ENCODE results near the gene DNASE2B. TPM values are rescaled to one million over a fixed set of nuclear protein-coding genes. Genes with fewer than 3 reads are reported as not detected.

DNASE2B gene
- total and polyA plus RNA-seq, 3 donors from 2014 or later, result 0.25 to 1.3 (median 0.31) TPM

GRCh38 chr1:84433258-84434080 lies 35.2 kb downstream of the DNASE2B start:
- intact Hi-C loops (cut with DNase I; ENCODE audit: low total_unique reads), result no loop called here
- Histone ChIP-seq H3K4me3 (no peak overlapping the region), H3K36me3 (ENCODE audit: low read depth, missing control alignments) (no peaks in the 10 kb centered on the region), H3K27me3 (no peaks in the 10 kb centered on the region), H3K4me1 (peaks cover 17% of the 10 kb centered on the region), H3K27ac (peak overlapping the region in 1 of 2 donors; percentile 36), H3K9me3 (no peaks in the 10 kb centered on the region)
- WGBS, 2 donors, result 19 to 27% methylated on average over 11 of the region's 11 CpGs
- peak; percentile 63 for DNase-seq
- TF ChIP-seq POLR2A (IDR thresholded peaks at IDR 0.05), result no peak
- TF ChIP-seq CTCF (IDR thresholded peaks at IDR 0.05), result peak; percentile 68 to 86 (median 76)

- no peak overlapping the region for H3K4me3 ChIP-seq
- H3K36me3 ChIP-seq (ENCODE audit: low read depth, missing control alignments), result no peaks in the 10 kb centered on the region
- WGBS, 2 donors, result 74 to 79% methylated on average over 5 to 6 of the region's 6 CpGs
These were observed 35.9 kb downstream of the DNASE2B start for GRCh38 chr1:84434081-84434769.

DNA sequence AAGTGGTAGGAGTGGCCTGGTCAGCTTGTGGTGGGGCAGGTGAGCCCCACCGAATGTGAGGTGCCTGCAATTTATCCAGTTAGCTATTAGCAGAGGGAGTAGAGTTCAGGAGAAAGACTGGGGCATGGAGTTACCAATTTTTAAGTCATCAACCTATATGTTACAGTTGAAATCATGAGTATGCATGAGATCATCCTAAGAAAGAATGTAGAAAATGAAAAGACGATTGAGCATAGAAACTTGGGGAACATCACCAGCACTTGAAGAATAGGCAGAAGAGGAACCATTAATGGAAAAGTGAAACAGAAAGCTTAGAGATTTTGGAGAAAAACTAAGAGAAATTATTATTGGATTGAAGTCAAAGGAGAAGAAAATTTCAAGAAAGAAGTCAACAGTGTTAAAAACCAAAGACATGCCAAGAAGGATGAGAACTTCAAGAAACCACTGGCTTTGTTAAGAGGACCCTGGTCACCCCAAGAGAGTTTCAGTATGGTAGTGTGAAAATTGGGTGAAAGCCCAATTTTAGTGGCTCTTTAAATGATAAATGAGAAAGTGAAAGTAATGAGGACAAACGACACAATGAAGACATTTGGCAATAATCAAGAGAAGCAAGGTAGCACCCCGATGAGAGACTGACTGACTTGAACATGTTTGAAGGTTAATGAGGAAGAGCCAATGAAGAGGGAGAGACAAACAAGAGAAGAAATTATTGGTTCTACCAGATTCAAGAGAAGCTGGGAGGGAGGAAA lies 36.7 kb downstream of the DNASE2B start:
- intact Hi-C loops (cut with DNase I; ENCODE audit: low total_unique reads), result no loop called here
- no peaks in the 10 kb centered on the region for H3K9me3 ChIP-seq
- no peaks in the 10 kb centered on the region for H3K27me3 ChIP-seq
- peak overlapping the region in 1 of 2 donors; percentile 22 for H3K27ac ChIP-seq
- H3K4me3 ChIP-seq, result no peak overlapping the region
- 37 to 40% methylated on average over 4 of the region's 4 CpGs for WGBS, 2 donors
- DNase-seq, result no peak
- H3K4me1 ChIP-seq, result peaks cover 17% of the 10 kb centered on the region
- H3K36me3 ChIP-seq (ENCODE audit: low read depth, missing control alignments), result no peaks in the 10 kb centered on the region
- TF ChIP-seq CTCF (IDR thresholded peaks at IDR 0.05), result no peak
- TF ChIP-seq POLR2A (IDR thresholded peaks at IDR 0.05), result no peak

More at GRCh38 chr1:84434081-84434769, 35.9 kb downstream of the DNASE2B start:
- DNase-seq, result no peak
- intact Hi-C loops (cut with DNase I; ENCODE audit: low total_unique reads), result no loop called here
- Histone ChIP-seq H3K4me1 (peaks cover 17% of the 10 kb centered on the region), H3K9me3 (no peaks in the 10 kb centered on the region), H3K27me3 (no peaks in the 10 kb centered on the region), H3K27ac (no peak overlapping the region)
- TF ChIP-seq POLR2A (IDR thresholded peaks at IDR 0.05) (no peak), CTCF (IDR thresholded peaks at IDR 0.05) (no peak)

DNA sequence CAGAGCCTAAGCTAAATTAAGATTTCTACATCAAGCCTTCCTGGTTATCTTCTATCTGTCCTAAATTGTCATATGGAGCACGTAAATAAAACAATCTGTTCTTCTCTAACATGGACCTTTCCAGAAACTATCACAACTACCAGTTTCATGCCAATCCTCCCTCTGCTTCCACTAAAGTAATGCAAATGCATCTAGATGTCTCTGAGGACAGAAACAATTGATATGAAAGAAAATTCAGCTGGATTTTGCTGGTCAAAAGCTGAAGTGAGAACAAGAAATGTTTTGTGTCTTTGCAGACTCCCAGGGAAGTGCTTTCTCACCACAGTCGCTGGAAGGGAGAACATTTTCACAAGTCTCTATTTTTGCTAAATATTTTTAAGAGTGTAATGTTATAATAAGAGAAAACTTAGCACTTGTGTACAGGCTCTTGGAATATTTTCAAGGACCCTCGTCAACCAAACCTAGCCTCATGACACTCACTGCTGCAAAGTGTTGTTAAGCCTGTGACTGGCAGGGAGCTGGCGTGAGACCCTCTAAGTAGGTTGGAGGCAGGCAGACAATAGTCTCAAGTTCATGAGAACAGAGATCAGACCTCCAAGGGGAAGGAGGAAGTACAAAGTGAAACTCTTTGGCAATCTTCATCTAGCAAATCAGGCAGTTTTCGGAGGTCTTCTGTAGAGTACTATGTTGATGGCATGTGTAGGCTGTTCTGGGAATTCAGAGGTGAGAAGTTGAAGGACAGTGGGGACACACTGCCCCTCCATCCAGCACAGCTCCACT lies 38.8 kb downstream of the DNASE2B start:
- TF ChIP-seq CTCF (IDR thresholded peaks at IDR 0.05) (no peak), POLR2A (IDR thresholded peaks at IDR 0.05) (no peak)
- intact Hi-C loops (cut with DNase I; ENCODE audit: low total_unique reads), result no loop called here
- Histone ChIP-seq H3K36me3 (ENCODE audit: low read depth, missing control alignments) (no peaks in the 10 kb centered on the region), H3K4me3 (peak overlapping the region in 1 of 2 donors; percentile 8), H3K27ac (peak overlapping the region; percentile 63 to 85), H3K9me3 (no peaks in the 10 kb centered on the region), H3K27me3 (no peaks in the 10 kb centered on the region), H3K4me1 (peaks cover 17% of the 10 kb centered on the region)
- DNase-seq, result peak; percentile 15
- 28 to 44% methylated on average over 5 of the region's 5 CpGs for WGBS, 2 donors
